ENCODE measurements around the gene GINS2.

DNA sequence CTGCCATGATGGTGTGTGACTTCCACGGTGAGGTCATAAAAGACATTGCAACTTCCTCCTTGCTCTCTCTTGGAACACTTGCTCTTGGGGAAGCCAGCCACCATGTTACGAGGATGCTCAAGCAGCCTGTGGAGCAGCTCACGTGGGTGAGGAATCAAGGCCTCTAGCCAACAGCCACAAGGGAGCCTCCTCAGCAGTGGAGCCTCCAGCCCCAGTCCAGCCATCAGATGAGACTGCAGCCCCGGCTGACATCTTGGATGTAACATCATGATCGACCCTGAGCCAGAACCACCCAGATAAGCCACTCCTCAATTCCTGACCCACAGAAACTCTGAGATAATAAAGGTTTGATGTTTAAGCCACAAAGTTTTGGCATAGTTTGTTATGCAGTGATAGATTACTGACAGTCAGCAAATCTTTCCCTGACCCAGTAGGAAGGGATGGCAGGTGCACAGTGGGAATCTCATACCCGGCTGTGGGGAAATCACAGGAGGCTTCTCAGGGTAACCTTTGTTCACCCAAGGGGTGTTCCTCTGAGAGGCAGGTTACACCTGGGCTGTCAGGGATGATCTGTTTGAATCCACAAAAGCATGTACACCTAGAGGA, 23.3 kb upstream of the GINS2 start:
- TF ChIP-seq, protein P1, sequence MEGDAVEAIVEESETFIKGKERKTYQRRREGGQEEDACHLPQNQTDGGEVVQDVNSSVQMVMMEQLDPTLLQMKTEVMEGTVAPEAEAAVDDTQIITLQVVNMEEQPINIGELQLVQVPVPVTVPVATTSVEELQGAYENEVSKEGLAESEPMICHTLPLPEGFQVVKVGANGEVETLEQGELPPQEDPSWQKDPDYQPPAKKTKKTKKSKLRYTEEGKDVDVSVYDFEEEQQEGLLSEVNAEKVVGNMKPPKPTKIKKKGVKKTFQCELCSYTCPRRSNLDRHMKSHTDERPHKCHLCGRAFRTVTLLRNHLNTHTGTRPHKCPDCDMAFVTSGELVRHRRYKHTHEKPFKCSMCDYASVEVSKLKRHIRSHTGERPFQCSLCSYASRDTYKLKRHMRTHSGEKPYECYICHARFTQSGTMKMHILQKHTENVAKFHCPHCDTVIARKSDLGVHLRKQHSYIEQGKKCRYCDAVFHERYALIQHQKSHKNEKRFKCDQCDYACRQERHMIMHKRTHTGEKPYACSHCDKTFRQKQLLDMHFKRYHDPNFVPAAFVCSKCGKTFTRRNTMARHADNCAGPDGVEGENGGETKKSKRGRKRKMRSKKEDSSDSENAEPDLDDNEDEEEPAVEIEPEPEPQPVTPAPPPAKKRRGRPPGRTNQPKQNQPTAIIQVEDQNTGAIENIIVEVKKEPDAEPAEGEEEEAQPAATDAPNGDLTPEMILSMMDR (conservative IDR thresholded peaks at IDR 0.05), result no peak
- TF ChIP-seq EZH2 (IDR thresholded peaks at IDR 0.05; ENCODE audit: low read depth), result no peak
